HK-2 (cell line): ENCODE results near the gene PCDHB7.
"Not testable (repeated sequence)": the region's sequence is repeated elsewhere in the genome, so short reads cannot be mapped to it uniquely, and the experiment has no call there.

ENCODE experiments used
- DNase-seq: peaks from one replicate; pipeline ENCODE4 v3.0.0-alpha.2; 2018; ENCODE audit not compliant: unreplicated experiment

PCDHB7 gene

GRCh38 chr5:141180313-141180712, 7.9 kb downstream of the PCDHB7 start:
- no peak for DNase-seq

- DNase-seq: no peak
Observed at GRCh38 chr5:141182248-141182647, 9.8 kb downstream of the PCDHB7 start, which contains the start of gene PCDHB16. TSS of gene PCDHB16 (plus strand) at chr5:141182387. CDS start at chr5:141182560, 173 bp downstream.

GRCh38 chr5:141184117-141184855, 11.8 kb downstream of the PCDHB7 start:
- DNase-seq: not testable (repeated sequence)

GRCh38 chr5:141186897-141187512, 14.6 kb downstream of the PCDHB7 start, which contains the start of gene PCDHB9:
TSS of gene PCDHB9 (plus strand) at chr5:141187161. CDS start at chr5:141187319, 158 bp downstream.
- DNase-seq: no peak

GRCh38 chr5:141188682-141189081, 16.2 kb downstream of the PCDHB7 start:
- DNase-seq: not testable (repeated sequence)

- not testable (repeated sequence) for DNase-seq
Observed at GRCh38 chr5:141189131-141189530, 16.7 kb downstream of the PCDHB7 start.

- peak; percentile 20 for DNase-seq
Observed at GRCh38 chr5:141192110-141192725, 19.8 kb downstream of the PCDHB7 start, which contains the start of gene PCDHB10. TSS of gene PCDHB10 (plus strand) at chr5:141192353. CDS start at chr5:141192553, 200 bp downstream.

GRCh38 chr5:141194332-141194731, 21.9 kb downstream of the PCDHB7 start:
- not testable (repeated sequence) for DNase-seq

- no peak for DNase-seq
Observed at GRCh38 chr5:141196363-141196762, 23.9 kb downstream of the PCDHB7 start.

- DNase-seq: no peak
Observed at GRCh38 chr5:141199359-141200235, 27.2 kb downstream of the PCDHB7 start, which contains the start of gene PCDHB11. TSS of gene PCDHB11 (plus strand) at chr5:141199627. CDS start at chr5:141199775, 148 bp downstream.

GRCh38 chr5:141201126-141201525, 28.7 kb downstream of the PCDHB7 start:
- not testable (repeated sequence) for DNase-seq

GRCh38 chr5:141201646-141202045, 29.2 kb downstream of the PCDHB7 start:
- DNase-seq: not testable (repeated sequence)

- DNase-seq: no peak
Observed at GRCh38 chr5:141208478-141208877, 36.0 kb downstream of the PCDHB7 start, which contains the start of gene PCDHB12. TSS of gene PCDHB12 (plus strand) at chr5:141208719. CDS start at chr5:141208908, 189 bp downstream.

GRCh38 chr5:141210281-141210680, 37.8 kb downstream of the PCDHB7 start:
- DNase-seq: not testable (repeated sequence)

- not testable (repeated sequence) for DNase-seq
Observed at GRCh38 chr5:141210849-141211248, 38.4 kb downstream of the PCDHB7 start.

GRCh38 chr5:141213656-141214339, 41.4 kb downstream of the PCDHB7 start, which contains the start of gene PCDHB13:
TSS of gene PCDHB13 (plus strand) at chr5:141213919. CDS start at chr5:141214124, 205 bp downstream.
- DNase-seq: peak; percentile 33

- not testable (repeated sequence) for DNase-seq
Observed at GRCh38 chr5:141214583-141214982, 42.1 kb downstream of the PCDHB7 start.

- not testable (repeated sequence) for DNase-seq
Observed at GRCh38 chr5:141215504-141215903, 43.1 kb downstream of the PCDHB7 start.

- DNase-seq: not testable (repeated sequence)
Observed at GRCh38 chr5:141216035-141216434, 43.6 kb downstream of the PCDHB7 start.

GRCh38 chr5:141223112-141223783, 50.8 kb downstream of the PCDHB7 start, which contains the start of gene PCDHB14:
TSS of gene PCDHB14 (plus strand) at chr5:141223343. CDS start at chr5:141223506, 163 bp downstream.
- DNase-seq: no peak
